Activated gamma-delta T cell treated with anti-CD3 and anti-CD28 coated beads, Interleukin-2, amount 50 U/mL, for 16 hours (primary cell): Measurements from ENCODE around the gene PRPS1.
A peak's percentile ranks its signal among the peaks of the same experiment; 100 is the strongest.
"Not testable (repeated sequence)": the region's sequence is repeated elsewhere in the genome, so short reads cannot be mapped to it uniquely, and the experiment has no call there.

ENCODE experiments used
- DNase-seq: peaks from one replicate; pipeline ENCODE4 v3.0.0-alpha.2; 2020; ENCODE audit warnings: low read depth

The PRPS1 gene

GRCh38 chrX:107627838-107628661 lies at the start of gene PRPS1:
Gene PRPS1 (plus strand): TSS chrX:107628510. CDS start chrX:107628629, 119 bp downstream.
- DNase-seq, result peak; percentile 79

- no peak for DNase-seq
Measured at GRCh38 chrX:107579956-107580355, 48.4 kb upstream of the PRPS1 start.

- DNase-seq, result no peak
Measured at GRCh38 chrX:107581923-107582322, 46.4 kb upstream of the PRPS1 start.

GRCh38 chrX:107589243-107589642 lies 39.1 kb upstream of the PRPS1 start:
- no peak for DNase-seq

GRCh38 chrX:107596651-107597050 lies 31.7 kb upstream of the PRPS1 start:
- no peak for DNase-seq

- DNase-seq, result no peak
Measured at GRCh38 chrX:107597264-107597663, 31.0 kb upstream of the PRPS1 start.

GRCh38 chrX:107597791-107598190 lies 30.5 kb upstream of the PRPS1 start:
- DNase-seq, result no peak

- no peak for DNase-seq
Measured at GRCh38 chrX:107599450-107599861, 28.9 kb upstream of the PRPS1 start.

- DNase-seq, result no peak
Measured at GRCh38 chrX:107600366-107600765, 27.9 kb upstream of the PRPS1 start.

- no peak for DNase-seq
Measured at GRCh38 chrX:107601326-107601725, 27.0 kb upstream of the PRPS1 start.

GRCh38 chrX:107601759-107602158 lies 26.6 kb upstream of the PRPS1 start:
- no peak for DNase-seq

GRCh38 chrX:107602694-107603239 lies 25.5 kb upstream of the PRPS1 start:
- DNase-seq, result no peak

- no peak for DNase-seq
Measured at GRCh38 chrX:107603429-107604159, 24.7 kb upstream of the PRPS1 start.

GRCh38 chrX:107609061-107609460 lies 19.2 kb upstream of the PRPS1 start:
- not testable (repeated sequence) for DNase-seq

GRCh38 chrX:107610667-107611066 lies 17.6 kb upstream of the PRPS1 start:
- DNase-seq, result no peak

GRCh38 chrX:107619885-107620322 lies 8.4 kb upstream of the PRPS1 start:
- no peak for DNase-seq

- DNase-seq, result no peak
Measured at GRCh38 chrX:107624893-107625292, 3.4 kb upstream of the PRPS1 start.

- no peak for DNase-seq
Measured at GRCh38 chrX:107625739-107626138, 2.6 kb upstream of the PRPS1 start.

- no peak for DNase-seq
Measured at GRCh38 chrX:107626481-107626880, 1.8 kb upstream of the PRPS1 start.

- DNase-seq, result no peak
Measured at GRCh38 chrX:107626916-107627315, 1.4 kb upstream of the PRPS1 start.

- peak; percentile 2 for DNase-seq
Measured at GRCh38 chrX:107628662-107629539, 591 bp downstream of the PRPS1 start.

GRCh38 chrX:107629540-107629909 lies 1.2 kb downstream of the PRPS1 start:
- no peak for DNase-seq
